SK-N-SH (cell line): ENCODE data around the gene SPSB4. TPM values are rescaled to one million over a fixed set of nuclear protein-coding genes. Genes with fewer than 3 reads are reported as not detected.

Experiments
- CTCF ChIA-PET: fragments of 300-600, 350-600 bp; formaldehyde crosslinking; extraction: SDS; loops from one replicate; lab custom pipeline; 2021; lab: Yijun Ruan, JAX
- POLR2A ChIA-PET: fragments of 350-600 bp; sonication (Branson Sonifier 250); formaldehyde crosslinking; extraction: SDS; loops from one replicate; lab custom pipeline; 2020; ENCODE audit warnings: antibody characterized with exemption, inconsistent platforms; lab: Yijun Ruan, JAX
- DNase-seq: peaks from one replicate; pipeline ENCODE4 v3.0.0; 2012
- H2AFZ ChIP-seq: fragments of 200-600 bp; sonication (generic); 2 replicates; pipeline ENCODE4 v1.8.1; 2016; ENCODE audit warnings: antibody characterized with exemption, mild to moderate bottlenecking, low read depth
- H3F3A ChIP-seq: fragments of 200-600 bp; sonication (generic); replicated peaks from 2 replicates; pipeline ENCODE3; 2016; ENCODE audit warnings: antibody characterized with exemption, mild to moderate bottlenecking; ENCODE audit not compliant: insufficient read depth
- H3K27ac ChIP-seq, 2 experiments: fragments of 200-500 bp in 1 of 2; fragments of 200-600 bp in 1 of 2; sonication (Bioruptor generic) in 1 of 2; sonication (generic), shearing (Covaris generic) in 1 of 2; 2 replicates each; pipeline versions ENCODE4 v1.5.1 to v1.6.1; 2014 to 2016; ENCODE audit warnings: low read depth in 2 of 2, inconsistent platforms in 1 of 2, low read length in 1 of 2, mild to moderate bottlenecking in 1 of 2, mixed read lengths in 1 of 2
- H3K27me3 ChIP-seq: fragments of 200-600 bp; sonication (generic), shearing (Covaris generic); 2 replicates; pipeline ENCODE4 v1.6.1; 2016; ENCODE audit warnings: mixed run types; ENCODE audit not compliant: insufficient read depth
- H3K36me3 ChIP-seq, 2 experiments: fragments of 200-500 bp in 1 of 2; fragments of 200-600 bp in 1 of 2; sonication (Bioruptor generic) in 1 of 2; sonication (generic) in 1 of 2; replicated peaks in 1 of 2; 2 replicates each; pipeline versions ENCODE3 to v1.5.1; 2014 to 2016; ENCODE audit warnings: low read length in 1 of 2, mild to moderate bottlenecking in 1 of 2; ENCODE audit not compliant: insufficient read depth in 2 of 2, control insufficient read depth in 1 of 2
- H3K4me1 ChIP-seq, 2 experiments: fragments of 200-500 bp in 1 of 2; fragments of 200-600 bp in 1 of 2; sonication (Bioruptor generic) in 1 of 2; sonication (generic), shearing (Covaris generic) in 1 of 2; 2 replicates each; pipeline versions ENCODE4 v1.5.1 to v1.6.1; 2014 to 2016; ENCODE audit warnings: low read depth in 1 of 2, low read length in 1 of 2, mixed run types in 1 of 2; ENCODE audit not compliant: insufficient read depth in 2 of 2, control insufficient read depth in 1 of 2
- H3K4me2 ChIP-seq: fragments of 200-600 bp; sonication (generic), shearing (Covaris generic); 2 replicates; pipeline ENCODE4 v1.6.1; 2017; ENCODE audit warnings: mixed run types
- H3K4me3 ChIP-seq, 2 experiments: fragments of 200-500 bp in 1 of 2; fragments of 200-600 bp in 1 of 2; sonication (Bioruptor generic) in 1 of 2; sonication (generic), shearing (Covaris generic) in 1 of 2; 2 replicates each; pipeline versions ENCODE4 v1.5.1 to v1.8.1; 2014 to 2016; ENCODE audit warnings: low read depth in 2 of 2, inconsistent platforms in 1 of 2, low read length in 1 of 2, mild to moderate bottlenecking in 1 of 2, mixed read lengths in 1 of 2, moderate library complexity in 1 of 2
- H3K79me2 ChIP-seq: fragments of 200-600 bp; sonication (generic); 2 replicates; pipeline ENCODE4 v1.8.1; 2017; ENCODE audit warnings: mild to moderate bottlenecking; ENCODE audit not compliant: insufficient read depth
- H3K9ac ChIP-seq: fragments of 200-600 bp; sonication (generic); 2 replicates; pipeline ENCODE4 v1.6.1; 2017; ENCODE audit warnings: mixed run types
- H3K9me2 ChIP-seq: fragments of 200-600 bp; sonication (generic); 2 replicates; pipeline ENCODE4 v1.6.1; 2017; ENCODE audit warnings: mixed run types
- H3K9me3 ChIP-seq: fragments of 200-600 bp; sonication (generic); 2 replicates; pipeline ENCODE4 v1.6.1; 2017; ENCODE audit warnings: mixed run types, mild to moderate bottlenecking, moderate library complexity
- H4K20me1 ChIP-seq: fragments of 200-600 bp; sonication (generic); 2 replicates; pipeline ENCODE4 v1.6.1; 2017; ENCODE audit warnings: mild to moderate bottlenecking, mixed run types; ENCODE audit not compliant: insufficient read depth
- CHD2 ChIP-seq: fragments of 150-350 bp; IDR thresholded peaks from 2 replicates; pipeline ENCODE4 v1.6.1; 2018; ENCODE audit warnings: low read length; ENCODE audit not compliant: partially characterized antibody
- CTCF ChIP-seq: fragments of 200-600 bp; sonication (generic); IDR thresholded peaks from 2 replicates; pipeline ENCODE4 v1.6.1; 2017; ENCODE audit warnings: antibody characterized with exemption, mild to moderate bottlenecking, moderate library complexity
- EZH2phosphoT487 ChIP-seq: fragments of 200-600 bp; sonication (generic); IDR thresholded peaks from 2 replicates; pipeline ENCODE4 v1.6.1; 2017; ENCODE audit warnings: low read depth, mixed run types, mild to moderate bottlenecking, antibody characterized with exemption, moderate library complexity, borderline replicate concordance
- FOSL2 ChIP-seq: IDR thresholded peaks from 2 replicates; pipeline ENCODE4 v1.4.0; 2012; ENCODE audit warnings: low read depth, mild to moderate bottlenecking, moderate library complexity, borderline replicate concordance
- FOXJ3 ChIP-seq: sonication (generic); formaldehyde crosslinking; IDR thresholded peaks from 2 replicates; pipeline ENCODE4 v1.5.1; 2020; ENCODE audit warnings: mild to moderate bottlenecking, missing genetic modification reagents
- FOXM1 ChIP-seq: IDR thresholded peaks from 2 replicates; pipeline ENCODE4 v1.4.0; 2012; ENCODE audit warnings: low read depth, mild to moderate bottlenecking
- GATA2 ChIP-seq: sonication (generic); formaldehyde crosslinking; IDR thresholded peaks from 2 replicates; pipeline ENCODE4 v1.5.0; 2020; ENCODE audit warnings: mild to moderate bottlenecking, missing genetic modification reagents
- MAX ChIP-seq: IDR thresholded peaks from 2 replicates; pipeline ENCODE4 v1.4.0; 2012; ENCODE audit warnings: low read depth
- NFIC ChIP-seq: IDR thresholded peaks from 2 replicates; pipeline ENCODE4 v1.4.0; 2012; ENCODE audit warnings: borderline replicate concordance
- NRF1 ChIP-seq: IDR thresholded peaks from 2 replicates; pipeline ENCODE4 v1.6.1; 2012; ENCODE audit warnings: low read depth, mild to moderate bottlenecking, low read length
- PBX3 ChIP-seq: IDR thresholded peaks from 2 replicates; pipeline ENCODE4; 2012
- RCOR1 ChIP-seq: fragments of 150-350 bp; IDR thresholded peaks from 2 replicates; pipeline ENCODE4 v1.6.1; 2017; ENCODE audit warnings: antibody characterized with exemption, low read length
- REST ChIP-seq: IDR thresholded peaks from 2 replicates; pipeline ENCODE4 v1.6.1; 2012; ENCODE audit warnings: mild to moderate bottlenecking, low read depth, low read length, moderate library complexity
- RFX5 ChIP-seq: IDR thresholded peaks from 2 replicates; pipeline ENCODE4 v1.6.1; 2012; ENCODE audit warnings: mild to moderate bottlenecking, improper control_type of control experiment, low read length
- SIN3A ChIP-seq: IDR thresholded peaks from 2 replicates; pipeline ENCODE4 v1.6.1; 2012; ENCODE audit warnings: low read depth, mild to moderate bottlenecking, low read length, moderate library complexity, borderline replicate concordance
- TAF1 ChIP-seq: IDR thresholded peaks from 2 replicates; pipeline ENCODE4 v1.6.1; 2012; ENCODE audit warnings: low read depth, mild to moderate bottlenecking, low read length, moderate library complexity, borderline replicate concordance
- TEAD4 ChIP-seq: IDR thresholded peaks from 2 replicates; pipeline ENCODE4 v1.4.0; 2012; ENCODE audit warnings: mild to moderate bottlenecking, borderline replicate concordance; ENCODE audit not compliant: insufficient read depth
- USF2 ChIP-seq: fragments of 150-350 bp; IDR thresholded peaks from 2 replicates; pipeline ENCODE4 v1.6.1; 2017; ENCODE audit warnings: antibody characterized with exemption, low read length, low read depth, borderline replicate concordance
- WGBS: methylation state at CpG from one replicate; pipeline ENCODE4 v1.1.6; 2017; ENCODE audit warnings: low lambda C conversion rate; 5-methylcytosine and 5-hydroxymethylcytosine counted together
- polyA plus RNA-seq, 3 experiments: library from polyadenylated mRNA; depleted of rRNA; stranded (reverse); fragments of >200 nt; gene quantifications; 2 replicates each; pipeline ENCODE4 v1.2.3, GENCODE V29; 2012

The SPSB4 gene
- polyA plus RNA-seq, 1 of the 3 experiments (the other 2 are of a cell fraction), result 0.10 TPM

- TF ChIP-seq FOXM1, result no peak
- no peak for TF ChIP-seq REST
- no peak for TF ChIP-seq CHD2
- no peak for TF ChIP-seq RCOR1
- TF ChIP-seq FOSL2, result no peak
- no peak for TF ChIP-seq SIN3A
- no peak for TF ChIP-seq CTCF
- no peak for TF ChIP-seq EZH2phosphoT487
- TF ChIP-seq NFIC, result no peak
- TF ChIP-seq PBX3, result no peak
- no peak for TF ChIP-seq USF2
- TF ChIP-seq GATA2 (CRISPR knock-in tag), result no peak
- no peak for TF ChIP-seq FOXJ3
- no peak for TF ChIP-seq TEAD4
- no peak for TF ChIP-seq MAX
- TF ChIP-seq NRF1, result no peak
- no peak for TF ChIP-seq TAF1
- no peak for TF ChIP-seq RFX5
- H3F3A ChIP-seq, result no peaks in the 10 kb centered on the region
- H3K27ac ChIP-seq, result no peak overlapping the region
- H3K27me3 ChIP-seq, result no peaks in the 10 kb centered on the region
- H3K36me3 ChIP-seq, result no peaks in the 10 kb centered on the region
- peaks cover 0 to 18% of the 10 kb centered on the region in 2 experiments; a peak in 1 of 4 replicates for H3K4me1 ChIP-seq
- H3K79me2 ChIP-seq, result no peaks in the 10 kb centered on the region
- H3K4me2 ChIP-seq, result no peak overlapping the region
- POLR2A ChIA-PET, result no interaction called here
- H2AFZ ChIP-seq, result no peak overlapping the region
- DNase-seq, result no peak
- no peaks in the 10 kb centered on the region for H3K9me2 ChIP-seq
- WGBS, result 13% methylated on average over 4 of the region's 4 CpGs
- no peak overlapping the region for H3K9ac ChIP-seq
- no peaks in the 10 kb centered on the region for H4K20me1 ChIP-seq
- H3K9me3 ChIP-seq, result no peaks in the 10 kb centered on the region
- no peak overlapping the region for H3K4me3 ChIP-seq
- CTCF ChIA-PET, result interaction anchor here (0.7 to 1.3 kb wide), 4 partner anchors 8 to 124 kb away, joined by 3 read pairs; no protein-coding TSS in a partner anchor
Measured at GRCh38 chr3:141123677-141124410, 72.7 kb downstream of the SPSB4 start.
